B cell (primary cell): Measurements from ENCODE around the gene FHIT. TPM values are rescaled to one million over a fixed set of nuclear protein-coding genes. Genes with fewer than 3 reads are reported as not detected.

Experiments used
- ATAC-seq: fragments of 200-7000 bp; cut with Tn5 transposase; one replicate; pipeline ENCODE4 v1.10.0; 2021; ENCODE audit warnings: low read depth, mild to moderate bottlenecking, moderate number of reproducible peaks, moderate library complexity
- CTCF ChIA-PET: fragments of 350-600 bp; sonication (Branson Sonifier 250); formaldehyde crosslinking; loops from one replicate; lab custom pipeline; 2021; ENCODE audit warnings: antibody characterized with exemption, inconsistent platforms; lab: Charles Lee
- POLR2A ChIA-PET: fragments of 350-600 bp; sonication (Branson Sonifier 250); formaldehyde crosslinking; loops from one replicate; lab custom pipeline; 2021; ENCODE audit warnings: antibody characterized with exemption; lab: Charles Lee
- DNase-seq: peaks from one replicate; pipeline ENCODE4 v3.0.0; 2013
- H2AFZ ChIP-seq: 2 replicates; pipeline ENCODE4 v1.6.1; 2012; ENCODE audit warnings: mild to moderate bottlenecking, low read depth, low read length; ENCODE audit not compliant: insufficient read depth, poor library complexity, severe bottlenecking
- H3K27ac ChIP-seq, 2 donors: 1 replicate in 1 of 2; 2 replicates in 1 of 2; pipeline ENCODE4 v1.5.1; 2012 to 2013; ENCODE audit warnings: low read length in 2 of 2, mild to moderate bottlenecking in 2 of 2, moderate library complexity in 1 of 2
- H3K27me3 ChIP-seq, 4 experiments: fragments of 200-600 bp in 1 of 4; sonication (generic) in 1 of 4; replicated peaks in 1 of 4; 1 replicate in 2 of 4; 2 replicates in 2 of 4; pipeline versions ENCODE4 v1.6.1 to v1.7.0; 2013 to 2016; ENCODE audit warnings: low read length in 3 of 4, mild to moderate bottlenecking in 2 of 4, mixed read lengths in 1 of 4, moderate library complexity in 1 of 4; ENCODE audit not compliant: insufficient read depth in 4 of 4, control insufficient read depth in 3 of 4; ENCODE audit errors: control extremely low read depth in 1 of 4
- H3K36me3 ChIP-seq, 2 experiments: replicated peaks in 1 of 2; 1 replicate in 1 of 2; 2 replicates in 1 of 2; pipeline versions ENCODE4 v1.6.1 to v1.7.1; 2013; ENCODE audit warnings: low read length in 1 of 2; ENCODE audit not compliant: insufficient read depth in 2 of 2, control insufficient read depth in 1 of 2; ENCODE audit errors: control extremely low read depth in 1 of 2, extremely low read depth in 1 of 2
- H3K4me1 ChIP-seq, 2 donors: fragments of 200-600 bp in 1 of 2; sonication (generic) in 1 of 2; 1 replicate in 1 of 2; 2 replicates in 1 of 2; pipeline versions ENCODE4 v1.5.1 to v1.6.1; 2013 to 2017; ENCODE audit warnings: low read length in 2 of 2; ENCODE audit not compliant: control insufficient read depth in 2 of 2, insufficient read depth in 2 of 2
- H3K4me2 ChIP-seq: replicated peaks from 2 replicates; pipeline ENCODE3; 2012; ENCODE audit warnings: mild to moderate bottlenecking, low read depth, low read length; ENCODE audit not compliant: poor library complexity, severe bottlenecking
- H3K4me3 ChIP-seq, 5 experiments: fragments of 200-600 bp in 1 of 5; sonication (generic) in 1 of 5; 1 replicate in 3 of 5; 2 replicates in 2 of 5; pipeline versions ENCODE4 v1.5.1 to v1.7.0; 2011 to 2016; ENCODE audit warnings: low read length in 4 of 5, mild to moderate bottlenecking in 4 of 5, low read depth in 2 of 5, control low read depth in 1 of 5, moderate library complexity in 1 of 5; ENCODE audit not compliant: insufficient read depth in 1 of 5; ENCODE audit errors: control extremely low read depth in 1 of 5, extremely low read depth in 1 of 5
- H3K79me2 ChIP-seq: fragments of 200-600 bp; sonication (generic); one replicate; pipeline ENCODE4 v1.6.0; 2016; ENCODE audit warnings: low read length; ENCODE audit not compliant: control insufficient read depth, insufficient read depth
- H3K9ac ChIP-seq: fragments of 200-600 bp; sonication (generic); 2 replicates; pipeline ENCODE4 v1.6.1; 2017; ENCODE audit warnings: mild to moderate bottlenecking, low read length, moderate library complexity
- H3K9me3 ChIP-seq, 3 donors: one replicate each; pipeline versions ENCODE4 v1.6.1 to v1.7.1; 2013; ENCODE audit warnings: low read length in 2 of 3; ENCODE audit not compliant: control insufficient read depth in 2 of 3, insufficient read depth in 1 of 3; ENCODE audit errors: control extremely low read depth in 1 of 3
- H4K20me1 ChIP-seq: 2 replicates; pipeline ENCODE4 v1.6.0; 2012; ENCODE audit warnings: mild to moderate bottlenecking, low read length; ENCODE audit not compliant: insufficient read depth, control insufficient read depth, poor library complexity, severe bottlenecking
- H3K27ac Mint-ChIP-seq: one replicate; pipeline ENCODE4 v1.8.0; 2021; ENCODE audit warnings: mixed read lengths
- H3K27me3 Mint-ChIP-seq: one replicate; pipeline ENCODE4 v1.8.0; 2021; ENCODE audit warnings: mixed read lengths
- H3K4me1 Mint-ChIP-seq: one replicate; pipeline ENCODE4 v1.8.0; 2021; ENCODE audit warnings: mixed read lengths
- H3K4me3 Mint-ChIP-seq: one replicate; pipeline ENCODE4 v1.8.0; 2021; ENCODE audit warnings: mixed read lengths
- H3K9me3 Mint-ChIP-seq: one replicate; pipeline ENCODE4 v1.8.0; 2022; ENCODE audit warnings: mixed read lengths; ENCODE audit not compliant: insufficient read depth
- EZH2 ChIP-seq: IDR thresholded peaks from 2 replicates; pipeline ENCODE4 v1.6.1; 2012; ENCODE audit warnings: borderline replicate concordance, low read depth, mild to moderate bottlenecking, moderate library complexity, low read length; ENCODE audit not compliant: insufficient read depth, poor library complexity, severe bottlenecking
- WGBS: methylation state at CpG from one replicate; pipeline ENCODE4 v1.1.5; 2013; ENCODE audit warnings: missing lambda C conversion rate; ENCODE audit not compliant: insufficient coverage; 5-methylcytosine and 5-hydroxymethylcytosine counted together
- intact Hi-C: fragments of 100-400 bp; cut with micrococcal nuclease; formaldehyde crosslinking; loops from one replicate; pipeline ENCODE4 v1.10.0; 2022
- polyA plus RNA-seq: library from polyadenylated mRNA; depleted of rRNA; stranded (reverse); fragments of >200 nt; gene quantifications from 2 replicates; pipeline ENCODE4 v1.2.3, GENCODE V29; 2012
- small RNA-seq: library from RNA; depleted of rRNA; stranded (forward); fragments of <200 nt; gene quantifications from one replicate; pipeline ENCODE3, GENCODE V24; 2012; ENCODE audit warnings: low replicate concordance, low read depth; ENCODE audit not compliant: insufficient read length
- total RNA-seq, 2 donors: library from RNA; stranded (reverse); fragments of 120-200 nt in 1 of 2; gene quantifications; 1 replicate in 1 of 2; 2 replicates in 1 of 2; pipeline versions ENCODE4 v1.2.3 to v1.2.4, GENCODE V29; 2013 to 2022
- TF ChIP-seq, protein P1 (sequence below): fragments of 200-600 bp; IDR thresholded peaks from one replicate; pipeline ENCODE4 v1.8.0; 2022; ENCODE audit warnings: antibody characterized with exemption, mild to moderate bottlenecking

FHIT gene
- total and polyA plus RNA-seq, 2 donors (not counting 1 experiment from before 2014, with no cell fraction given) = 1.7 to 7.8 TPM

DNA sequence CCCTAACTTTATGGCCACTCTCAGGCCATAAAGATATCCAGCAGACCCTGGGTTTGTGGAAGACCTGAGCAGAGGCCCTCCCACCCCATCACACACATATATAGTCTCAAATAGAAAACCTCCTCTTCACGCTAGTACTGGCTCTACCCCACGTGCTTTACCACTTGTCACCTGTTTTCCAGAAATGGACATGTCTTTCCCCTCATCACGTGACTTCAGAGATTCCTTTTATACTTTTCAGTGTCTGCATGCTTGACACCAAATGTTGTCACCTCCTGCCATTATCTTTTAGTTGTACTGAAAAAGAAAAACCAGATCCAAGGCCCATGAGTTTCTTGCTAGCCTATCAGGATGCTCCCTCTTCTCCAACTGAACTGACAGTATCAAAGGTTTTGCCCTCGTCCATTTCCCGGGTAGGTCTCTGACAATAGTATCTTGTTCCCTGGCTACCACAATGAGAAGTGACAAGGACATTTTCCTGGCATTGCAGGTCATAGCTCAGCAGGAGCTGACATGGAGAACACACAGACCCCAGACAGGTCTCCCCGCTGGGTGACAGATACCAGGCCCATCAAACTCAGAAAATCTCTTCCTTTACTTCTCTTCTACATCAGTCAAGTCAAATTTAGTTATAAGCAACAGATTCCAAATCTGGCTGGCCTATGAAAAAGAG is 1551.5 kb downstream of the FHIT start:
- no peak for DNase-seq
- H3K4me3 Mint-ChIP-seq = no peak overlapping the region
- no peaks in the 10 kb centered on the region for H3K27me3 Mint-ChIP-seq
- H3K4me1 Mint-ChIP-seq = no peaks in the 10 kb centered on the region
- Histone ChIP-seq H3K27ac (no peak overlapping the region), H3K9me3 (no peaks in the 10 kb centered on the region), H3K4me3 (no peak overlapping the region), H2AFZ (no peak overlapping the region), H3K4me1 (no peaks in the 10 kb centered on the region), H3K9ac (no peak overlapping the region), H3K4me2 (no peak overlapping the region), H3K27me3 (no peaks in the 10 kb centered on the region), H3K79me2 (no peaks in the 10 kb centered on the region), H4K20me1 (no peaks in the 10 kb centered on the region), H3K36me3 (no peaks in the 10 kb centered on the region)
- ChIA-PET POLR2A (no interaction called here), CTCF (no interaction called here)
- TF ChIP-seq, protein P1, sequence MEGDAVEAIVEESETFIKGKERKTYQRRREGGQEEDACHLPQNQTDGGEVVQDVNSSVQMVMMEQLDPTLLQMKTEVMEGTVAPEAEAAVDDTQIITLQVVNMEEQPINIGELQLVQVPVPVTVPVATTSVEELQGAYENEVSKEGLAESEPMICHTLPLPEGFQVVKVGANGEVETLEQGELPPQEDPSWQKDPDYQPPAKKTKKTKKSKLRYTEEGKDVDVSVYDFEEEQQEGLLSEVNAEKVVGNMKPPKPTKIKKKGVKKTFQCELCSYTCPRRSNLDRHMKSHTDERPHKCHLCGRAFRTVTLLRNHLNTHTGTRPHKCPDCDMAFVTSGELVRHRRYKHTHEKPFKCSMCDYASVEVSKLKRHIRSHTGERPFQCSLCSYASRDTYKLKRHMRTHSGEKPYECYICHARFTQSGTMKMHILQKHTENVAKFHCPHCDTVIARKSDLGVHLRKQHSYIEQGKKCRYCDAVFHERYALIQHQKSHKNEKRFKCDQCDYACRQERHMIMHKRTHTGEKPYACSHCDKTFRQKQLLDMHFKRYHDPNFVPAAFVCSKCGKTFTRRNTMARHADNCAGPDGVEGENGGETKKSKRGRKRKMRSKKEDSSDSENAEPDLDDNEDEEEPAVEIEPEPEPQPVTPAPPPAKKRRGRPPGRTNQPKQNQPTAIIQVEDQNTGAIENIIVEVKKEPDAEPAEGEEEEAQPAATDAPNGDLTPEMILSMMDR = no peak
- TF ChIP-seq EZH2 = no peak
- no peak for ATAC-seq
- no peaks in the 10 kb centered on the region for H3K9me3 Mint-ChIP-seq
- intact Hi-C loops = no loop called here
- WGBS = 95% methylated on average over 5 of the region's 6 CpGs
- H3K27ac Mint-ChIP-seq = no peak overlapping the region

Small RNA genes within 50 kb of the gene (small RNA-seq; reads per million reads assigned to genes)
- gene MIR548BB (not detected), gene RF00012 (not detected)
